ENCODE results near the gene PLEKHM2.

Gene PLEKHM2

GRCh38 chr1:15764269-15764764, 80.2 kb downstream of the PLEKHM2 start:
- DNase-seq, result no peak

DNA sequence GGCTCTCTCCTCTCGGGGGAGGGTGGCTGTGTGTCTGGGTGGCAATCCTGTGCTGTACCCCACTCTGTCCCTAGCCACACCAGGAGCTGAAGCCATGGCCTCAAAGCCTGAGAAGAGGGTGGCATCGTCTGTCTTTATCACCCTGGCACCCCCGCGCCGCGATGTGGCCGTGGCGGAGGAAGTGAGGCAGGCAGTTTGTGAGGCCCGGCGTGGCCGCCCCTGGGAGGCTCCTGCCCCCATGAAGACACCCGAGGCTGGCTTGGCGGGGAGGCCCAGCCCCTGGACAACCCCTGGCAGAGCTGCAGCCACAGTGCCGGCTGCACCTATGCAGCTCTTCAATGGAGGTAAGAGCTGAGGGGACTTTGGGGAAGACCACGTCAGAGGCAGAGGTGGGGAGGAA, 80.8 kb downstream of the PLEKHM2 start:
- DNase-seq, result no peak

DNA sequence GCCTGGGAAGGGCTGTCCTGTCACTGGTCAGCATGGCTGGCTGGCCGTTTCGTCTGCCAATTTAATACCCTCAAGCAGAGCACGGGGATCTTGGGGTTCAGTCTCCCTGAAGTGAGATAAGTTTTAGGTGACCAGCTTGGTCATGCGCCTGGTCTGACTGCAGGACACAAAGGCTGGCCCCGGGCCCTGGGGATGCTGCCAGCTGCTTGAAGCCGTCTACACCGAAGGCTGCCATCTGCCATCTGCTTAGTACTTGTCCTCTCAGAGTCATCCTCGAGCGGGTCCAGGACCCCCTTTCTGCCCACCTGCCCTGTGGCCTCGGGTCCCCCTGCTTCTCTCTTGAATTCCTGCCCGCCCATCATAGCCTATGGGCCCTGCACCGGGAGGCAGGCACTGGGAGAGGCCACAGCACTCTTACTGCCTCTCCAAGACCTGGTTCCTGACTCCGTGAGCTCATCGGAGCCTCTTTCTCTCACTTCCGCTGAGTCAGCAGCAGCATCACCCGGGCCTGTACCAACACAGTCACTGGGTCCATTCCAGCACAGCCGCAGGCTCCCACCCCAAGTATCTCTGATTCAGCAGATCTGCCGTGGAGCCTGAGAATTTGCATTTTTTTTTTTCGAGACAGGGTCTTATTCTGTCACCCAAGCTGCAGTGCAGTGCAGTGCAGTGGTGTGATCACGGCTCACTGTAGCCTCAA, 81.5 kb downstream of the PLEKHM2 start:
- DNase-seq, result no peak

GRCh38 chr1:15767941-15768340, 83.8 kb downstream of the PLEKHM2 start:
- DNase-seq, result no peak

GRCh38 chr1:15768388-15768787, 84.3 kb downstream of the PLEKHM2 start:
- no peak for DNase-seq

GRCh38 chr1:15770313-15770962, 86.3 kb downstream of the PLEKHM2 start:
- no peak for DNase-seq

DNA sequence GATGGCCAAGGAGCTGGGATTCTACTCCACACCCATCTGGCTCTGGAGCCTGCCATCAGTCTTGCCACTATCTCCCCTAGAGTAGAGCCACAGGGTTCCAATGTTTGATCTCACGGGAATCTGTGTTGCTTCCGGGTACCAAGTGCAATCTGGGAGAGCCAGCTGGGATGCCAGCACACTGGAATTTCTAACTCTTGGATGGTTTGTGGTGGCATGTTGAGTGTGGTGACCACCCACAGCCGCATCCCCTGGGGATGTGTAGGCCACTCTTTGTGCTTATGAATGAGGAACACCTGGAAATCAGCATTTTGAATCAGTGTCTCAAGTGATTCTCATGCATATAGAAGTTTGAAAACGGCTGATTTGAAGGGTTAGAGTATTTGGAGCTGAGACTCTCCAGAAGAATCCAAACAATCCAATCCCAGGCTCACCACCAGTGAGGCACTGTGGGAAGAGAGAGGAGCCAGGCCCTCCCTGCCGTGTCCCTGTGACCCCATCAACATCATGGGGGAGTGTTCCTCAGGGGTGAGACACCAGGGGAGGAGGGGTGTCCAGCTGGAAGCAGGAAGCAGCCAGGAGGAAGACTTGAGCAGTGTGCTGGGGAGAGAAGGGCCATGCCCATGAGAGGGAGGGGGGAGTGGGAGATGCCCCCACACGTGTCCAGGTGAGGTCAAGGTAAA, 87.9 kb downstream of the PLEKHM2 start:
- no peak for DNase-seq

DNA sequence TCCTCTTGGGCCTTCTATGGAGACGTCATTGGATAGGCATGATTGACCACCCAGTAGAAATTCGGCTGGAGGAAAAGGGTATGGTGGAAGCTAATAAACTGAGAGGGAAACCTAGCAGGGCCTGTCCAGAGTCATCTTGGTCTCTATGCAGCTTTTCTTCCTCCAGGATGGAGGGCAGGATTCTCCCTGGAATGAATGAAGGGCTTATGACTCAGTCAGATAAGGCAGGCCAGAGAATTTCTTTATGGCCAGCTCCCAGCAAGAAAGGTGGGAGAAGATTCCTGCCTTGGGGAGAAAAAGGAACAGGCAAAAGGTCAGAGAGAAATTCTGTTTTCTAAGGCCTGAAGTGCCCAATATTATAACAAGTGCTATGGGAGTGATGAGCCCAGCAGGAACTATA, 91.6 kb downstream of the PLEKHM2 start:
- DNase-seq, result no peak

DNA sequence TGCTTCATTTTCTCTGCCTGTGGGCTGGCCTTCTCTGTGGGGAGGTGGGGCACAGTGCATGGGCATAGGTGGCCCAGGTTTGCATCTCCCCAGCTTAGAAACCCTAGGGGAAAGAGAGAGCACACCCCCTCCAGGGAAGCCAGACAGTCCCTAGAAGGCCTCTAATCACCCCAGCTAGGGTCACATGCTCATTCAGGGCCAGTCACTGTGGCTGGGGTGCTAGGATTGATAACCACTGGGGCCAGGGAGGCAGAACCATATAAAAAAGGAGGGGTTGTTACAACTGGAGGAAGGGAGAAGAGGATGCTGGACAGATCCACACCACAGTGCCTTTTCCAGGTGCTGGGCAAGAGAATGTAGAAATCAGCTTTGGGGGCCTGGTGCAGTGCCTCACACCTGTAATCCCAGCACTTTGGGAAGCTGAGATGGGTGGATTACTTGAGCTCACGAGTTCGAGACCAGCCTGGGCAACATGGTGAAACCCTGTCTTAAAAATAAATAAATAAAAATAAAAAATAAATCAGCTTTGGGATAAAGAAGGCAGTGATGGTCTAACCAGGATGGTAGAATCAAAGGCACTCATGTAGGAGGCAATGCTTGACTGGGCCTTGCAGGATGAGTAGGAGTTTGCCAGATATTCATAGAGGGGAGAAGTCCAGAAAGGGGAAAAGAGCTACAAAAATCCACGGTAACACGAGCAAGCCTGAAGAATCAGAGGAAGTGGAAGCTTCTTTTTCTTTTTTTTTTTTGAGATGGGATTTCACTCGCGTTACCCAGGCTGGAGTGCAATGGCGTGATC, 94.0 kb downstream of the PLEKHM2 start:
- DNase-seq, result no peak

Measured in DMS79 (cell line).